HG02623 (cell line): ENCODE data around the gene GCAT.

Experiments used
- ATAC-seq: cut with Tn5 transposase; IDR thresholded peaks from one replicate; pipeline ENCODE4 v1.9.1; 2021; ENCODE audit warnings: moderate library complexity; ENCODE audit not compliant: unreplicated experiment

GCAT gene

DNA sequence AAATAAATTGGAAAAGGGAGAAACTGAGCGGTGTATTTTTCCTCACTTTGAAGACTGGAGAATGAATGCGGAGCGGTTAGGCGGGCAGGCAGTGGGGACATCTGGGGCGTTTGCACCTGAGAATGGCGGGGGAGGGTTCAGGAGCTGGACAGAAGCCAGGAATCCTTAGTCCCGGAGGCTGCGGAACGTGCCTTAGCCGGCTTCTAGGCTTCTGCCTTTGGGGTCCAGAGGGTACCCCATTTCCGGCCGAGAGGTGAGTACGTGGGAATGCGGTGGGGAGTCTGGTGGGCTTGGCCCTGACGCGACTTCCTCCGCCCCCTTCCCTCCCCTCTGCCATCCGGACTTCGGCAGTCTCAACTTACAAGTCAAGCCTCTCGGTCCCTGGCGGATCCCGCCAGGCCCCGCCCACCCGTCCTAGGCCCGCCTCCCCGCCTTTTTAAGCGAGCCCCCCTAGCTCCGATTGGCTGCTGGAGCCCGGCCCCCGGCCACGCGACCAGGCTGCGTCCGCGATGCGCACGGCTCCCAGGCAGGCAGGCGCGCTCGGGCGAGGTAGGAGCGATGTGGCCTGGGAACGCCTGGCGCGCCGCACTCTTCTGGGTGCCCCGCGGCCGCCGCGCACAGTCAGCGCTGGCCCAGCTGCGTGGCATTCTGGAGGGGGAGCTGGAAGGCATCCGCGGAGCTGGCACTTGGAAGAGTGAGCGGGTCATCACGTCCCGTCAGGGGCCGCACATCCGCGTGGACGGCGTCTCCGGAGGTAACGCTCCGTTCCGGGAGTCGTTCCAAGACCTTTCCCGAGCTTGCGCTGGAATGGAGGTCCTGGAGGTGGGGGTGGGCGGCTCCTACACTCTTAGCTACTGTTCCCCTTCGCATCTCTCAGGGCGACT, at the start of gene GCAT:
Gene GCAT, plus strand, starts transcription at position 525 of the 884 bp plus-strand sequence. Its CDS starts 34 bp downstream, at position 559.
- peak; percentile 83 for ATAC-seq

- no peak for ATAC-seq
Observed at GRCh38 chr22:37758694-37759093, 49.0 kb upstream of the GCAT start.

GRCh38 chr22:37759281-37759680, 48.5 kb upstream of the GCAT start:
- no peak for ATAC-seq

DNA sequence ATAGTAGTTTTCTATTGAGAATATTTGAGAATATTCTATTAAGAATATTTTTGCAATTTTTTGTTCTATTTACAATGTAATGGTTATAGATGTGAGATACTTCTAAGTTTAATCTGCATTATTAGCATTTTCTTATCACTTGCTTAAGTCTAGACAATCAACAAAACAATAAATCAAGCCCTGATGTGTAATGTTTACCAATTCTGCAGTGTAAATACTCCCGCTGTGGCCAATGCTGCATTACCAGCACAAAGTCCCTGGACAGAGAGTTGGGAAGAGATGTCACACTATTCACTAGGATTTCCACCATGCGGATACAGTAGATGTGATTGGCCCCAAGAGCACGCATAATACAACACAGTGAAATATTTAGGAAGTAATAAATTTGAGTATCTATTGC, 47.6 kb upstream of the GCAT start:
- ATAC-seq = no peak

GRCh38 chr22:37762389-37762836, 45.3 kb upstream of the GCAT start:
- ATAC-seq = no peak

GRCh38 chr22:37763012-37763411, 44.7 kb upstream of the GCAT start:
- ATAC-seq = no peak

DNA sequence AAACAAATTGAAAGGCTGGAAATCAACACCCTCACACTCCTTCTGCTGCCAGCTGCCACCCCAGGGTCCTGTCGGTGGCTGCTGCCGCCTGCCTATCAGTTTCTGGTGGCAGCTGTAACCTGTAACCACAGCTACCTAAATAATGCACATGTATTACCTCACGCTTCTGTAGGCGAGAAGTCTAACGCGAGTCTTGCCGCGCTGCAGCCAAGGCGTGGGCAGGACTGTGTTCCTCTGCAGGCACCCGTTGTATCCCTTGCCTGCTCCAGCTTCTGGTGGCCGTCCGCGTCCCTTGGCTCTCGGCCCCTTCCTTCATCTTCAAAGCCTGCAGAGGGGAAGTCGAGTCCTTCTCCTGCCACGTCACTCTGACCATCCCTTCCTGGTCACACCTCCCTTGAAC, 44.1 kb upstream of the GCAT start:
- ATAC-seq = no peak

GRCh38 chr22:37764622-37765021, 43.1 kb upstream of the GCAT start:
- ATAC-seq = no peak

GRCh38 chr22:37765498-37765897, 42.2 kb upstream of the GCAT start:
- no peak for ATAC-seq

- no peak for ATAC-seq
Observed at GRCh38 chr22:37765953-37766576, 41.7 kb upstream of the GCAT start.

DNA sequence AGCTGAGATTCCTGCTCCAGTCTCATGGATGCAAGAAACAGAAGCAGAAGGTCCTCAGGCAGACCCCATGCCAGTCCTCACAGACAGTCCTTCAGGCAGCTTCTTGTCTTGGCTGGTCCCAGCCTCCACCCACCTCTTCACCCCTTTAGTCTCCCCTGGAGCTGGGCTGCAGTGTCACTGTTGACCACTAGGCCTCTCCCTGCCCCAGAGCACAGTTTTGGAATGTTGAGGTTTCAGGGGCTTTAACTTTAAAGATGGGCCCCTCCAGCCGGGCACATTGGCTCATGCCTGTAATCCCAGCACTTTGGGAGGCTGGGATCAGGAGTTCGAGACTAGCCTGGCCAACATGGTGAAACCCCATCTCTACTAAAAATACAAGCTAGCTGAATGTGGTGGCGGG, 39.5 kb upstream of the GCAT start:
- no peak for ATAC-seq

DNA sequence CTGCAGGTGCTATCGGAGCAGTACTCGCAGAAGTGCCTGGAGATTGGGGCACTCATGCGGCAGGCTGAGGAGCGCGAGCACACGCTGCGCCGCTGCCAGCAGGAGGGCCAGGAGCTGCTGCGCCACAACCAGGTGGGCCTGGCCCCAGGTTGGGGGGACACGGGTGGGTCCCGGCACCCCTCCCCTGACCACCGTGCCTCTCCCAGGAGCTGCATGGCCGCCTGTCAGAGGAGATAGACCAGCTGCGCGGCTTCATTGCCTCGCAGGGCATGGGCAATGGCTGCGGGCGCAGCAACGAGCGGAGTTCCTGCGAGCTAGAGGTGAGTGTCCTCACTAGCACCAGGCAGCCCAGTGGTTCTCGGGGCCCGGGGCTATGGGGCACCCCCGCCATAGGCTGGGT, 38.7 kb upstream of the GCAT start:
- ATAC-seq = no peak

DNA sequence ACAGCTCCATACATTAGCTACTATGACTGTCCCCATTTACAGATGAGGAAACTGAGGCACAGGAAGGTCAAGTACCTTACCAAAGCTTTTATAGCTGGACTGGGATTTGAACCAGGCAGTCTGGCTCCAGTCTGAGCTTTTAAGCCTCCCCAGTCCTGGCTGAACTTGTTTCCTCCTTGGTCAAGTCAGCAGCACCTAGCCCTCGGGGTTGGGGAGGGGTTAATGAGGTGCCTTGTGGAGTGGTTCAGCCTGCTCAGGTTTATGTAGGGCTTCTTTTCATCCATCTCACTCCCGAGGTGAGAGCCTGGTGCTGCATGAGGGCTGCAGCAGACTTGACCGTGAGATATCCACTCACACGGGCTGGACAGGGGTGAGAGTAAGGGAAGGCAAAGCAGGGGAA, 36.7 kb upstream of the GCAT start:
- no peak for ATAC-seq

DNA sequence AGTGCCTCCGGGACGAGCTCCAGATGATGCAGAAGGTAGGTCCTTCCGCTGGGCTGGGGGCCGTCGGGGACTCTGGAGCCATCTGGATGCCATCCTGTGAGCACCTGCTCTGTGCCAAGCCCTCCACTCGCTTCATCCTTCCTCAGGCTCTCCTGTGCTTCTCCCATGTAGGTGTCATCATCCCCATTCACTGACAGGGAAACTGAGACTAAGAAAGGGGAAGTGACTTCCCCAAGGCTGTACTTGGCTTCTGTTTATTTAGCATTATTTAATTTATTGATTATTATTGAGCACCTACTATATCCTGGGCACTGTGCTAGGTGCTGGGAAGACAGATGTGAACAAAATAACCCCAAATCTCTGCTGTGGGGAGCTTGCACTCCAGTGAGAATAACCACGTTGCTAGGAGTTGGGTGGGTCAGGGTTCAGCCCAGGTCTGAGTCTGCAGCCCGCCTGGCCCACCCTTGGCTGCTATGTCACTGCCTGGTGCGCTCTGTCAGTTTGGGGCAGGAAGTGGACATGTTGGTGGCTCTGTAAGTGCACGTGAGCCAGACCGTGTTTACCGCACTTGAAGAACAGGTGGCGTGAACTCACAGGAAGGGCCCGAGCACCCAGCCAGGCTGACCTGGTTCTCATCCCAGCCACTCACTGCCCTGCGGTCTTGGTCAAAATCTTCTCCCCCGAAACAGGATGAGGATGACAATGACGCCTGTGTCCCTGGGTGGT, 35.9 kb upstream of the GCAT start:
- ATAC-seq = no peak

- ATAC-seq = no peak
Observed at GRCh38 chr22:37774728-37775127, 33.0 kb upstream of the GCAT start.

DNA sequence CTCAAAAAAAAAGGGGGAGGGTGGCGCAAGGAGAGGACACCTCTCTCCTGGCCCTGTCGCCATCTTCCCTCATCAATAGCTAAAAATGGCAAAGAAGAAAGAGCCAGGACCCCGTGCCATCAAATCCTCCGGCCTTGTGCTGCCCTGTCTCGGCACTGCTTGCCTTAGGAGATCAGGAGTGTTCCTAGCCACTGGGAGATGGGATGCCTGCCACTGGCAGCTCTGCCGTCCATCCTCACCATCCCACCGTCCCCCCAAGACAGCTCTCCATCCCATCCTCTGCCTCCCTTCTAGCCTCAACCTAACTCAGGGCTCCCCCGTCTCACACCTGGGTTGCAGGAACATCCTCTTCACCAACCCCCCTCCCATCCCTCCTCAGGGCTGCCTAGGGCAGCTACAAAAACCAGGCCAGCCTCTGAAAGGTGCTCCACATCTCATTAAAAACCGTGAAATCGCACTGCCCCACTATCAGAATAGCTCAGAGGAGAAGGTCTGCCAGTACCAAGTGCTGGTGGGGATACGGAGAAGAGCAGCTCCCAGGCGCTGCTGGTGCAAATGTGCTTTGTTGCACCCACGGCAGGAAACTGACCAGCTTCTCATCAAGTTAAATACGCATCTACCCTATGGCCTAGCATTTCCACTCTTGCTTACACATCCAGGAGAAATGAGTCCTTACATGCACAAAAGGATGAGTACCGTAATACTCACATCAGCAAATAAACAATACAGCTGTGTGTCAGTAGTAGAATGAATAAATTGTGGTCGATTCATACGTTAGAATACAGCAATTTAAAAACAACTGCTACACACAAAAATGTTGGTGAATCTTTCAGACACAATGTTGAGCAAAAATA, 31.7 kb upstream of the GCAT start:
- no peak for ATAC-seq

GRCh38 chr22:37776639-37777005, 31.1 kb upstream of the GCAT start:
- no peak for ATAC-seq

- no peak for ATAC-seq
Observed at GRCh38 chr22:37777122-37777687, 30.5 kb upstream of the GCAT start.

DNA sequence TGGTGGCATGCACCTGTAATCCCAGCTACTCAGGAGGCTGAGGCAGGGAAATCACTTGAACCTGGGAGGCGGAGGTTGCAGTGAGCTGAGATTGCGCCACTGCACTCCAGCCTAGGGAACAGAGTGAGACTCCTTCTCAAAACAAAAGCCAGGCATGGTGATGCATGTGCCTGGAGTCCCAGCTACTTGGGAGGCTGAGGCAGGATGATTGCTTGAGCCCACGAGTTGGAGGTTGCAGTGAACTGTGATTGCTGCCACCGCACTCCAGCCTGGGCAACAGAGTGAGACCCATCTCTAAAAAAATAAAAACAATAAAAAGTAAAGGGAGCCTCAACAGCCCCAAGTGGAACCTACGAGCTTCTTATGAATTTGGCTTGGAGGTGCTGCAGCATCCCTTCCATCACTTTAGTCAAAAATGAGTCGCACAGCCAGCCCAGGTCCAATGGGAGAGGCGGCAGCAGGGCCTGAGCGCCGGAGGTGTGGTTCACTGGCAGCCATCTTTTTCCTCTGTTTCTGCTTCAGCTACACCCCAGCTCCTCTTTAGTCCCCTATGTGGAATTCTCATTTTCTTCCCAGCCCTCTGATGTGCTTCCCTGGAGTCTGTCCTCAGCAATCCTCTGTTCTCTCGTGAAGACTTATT, 29.2 kb upstream of the GCAT start:
- no peak for ATAC-seq

- no peak for ATAC-seq
Observed at GRCh38 chr22:37781434-37782059, 26.2 kb upstream of the GCAT start.
